DOHH2 (cell line): ENCODE data around the gene HDAC4.

Experiments used
- EZH2phosphoT487 ChIP-seq: fragments of 200-600 bp; sonication (generic); IDR thresholded peaks from 2 replicates; pipeline ENCODE4 v1.6.1; 2017; ENCODE audit warnings: borderline replicate concordance, mild to moderate bottlenecking, antibody characterized with exemption, low read length, moderate library complexity, mixed read lengths
- TF ChIP-seq, protein P1 (sequence below): fragments of 200-600 bp; sonication (generic); IDR thresholded peaks from one replicate; pipeline ENCODE4 v1.5.1; 2014; ENCODE audit warnings: antibody characterized with exemption, mild to moderate bottlenecking, low read depth, low read length; ENCODE audit not compliant: poor library complexity, severe bottlenecking

DNA sequence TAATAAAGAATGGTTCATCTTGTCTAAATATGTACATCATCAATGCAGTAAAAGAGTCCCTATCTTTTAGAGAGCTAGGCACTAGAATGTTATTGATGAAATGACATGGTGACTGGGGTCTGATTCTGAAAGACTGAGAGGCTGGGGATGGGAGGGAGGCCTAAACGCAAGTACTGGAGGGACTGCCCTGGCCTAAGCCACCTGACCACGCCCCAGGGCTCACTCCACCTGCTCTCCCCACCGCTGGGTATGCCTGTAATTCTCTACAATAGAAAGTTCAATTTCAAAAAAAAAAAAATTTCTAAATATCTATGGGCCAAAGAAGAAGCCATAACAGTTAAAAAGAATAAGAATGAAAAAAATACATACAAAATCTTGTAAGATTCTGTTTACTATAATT is 194.0 kb downstream of the HDAC4 start:
- TF ChIP-seq, protein P1, sequence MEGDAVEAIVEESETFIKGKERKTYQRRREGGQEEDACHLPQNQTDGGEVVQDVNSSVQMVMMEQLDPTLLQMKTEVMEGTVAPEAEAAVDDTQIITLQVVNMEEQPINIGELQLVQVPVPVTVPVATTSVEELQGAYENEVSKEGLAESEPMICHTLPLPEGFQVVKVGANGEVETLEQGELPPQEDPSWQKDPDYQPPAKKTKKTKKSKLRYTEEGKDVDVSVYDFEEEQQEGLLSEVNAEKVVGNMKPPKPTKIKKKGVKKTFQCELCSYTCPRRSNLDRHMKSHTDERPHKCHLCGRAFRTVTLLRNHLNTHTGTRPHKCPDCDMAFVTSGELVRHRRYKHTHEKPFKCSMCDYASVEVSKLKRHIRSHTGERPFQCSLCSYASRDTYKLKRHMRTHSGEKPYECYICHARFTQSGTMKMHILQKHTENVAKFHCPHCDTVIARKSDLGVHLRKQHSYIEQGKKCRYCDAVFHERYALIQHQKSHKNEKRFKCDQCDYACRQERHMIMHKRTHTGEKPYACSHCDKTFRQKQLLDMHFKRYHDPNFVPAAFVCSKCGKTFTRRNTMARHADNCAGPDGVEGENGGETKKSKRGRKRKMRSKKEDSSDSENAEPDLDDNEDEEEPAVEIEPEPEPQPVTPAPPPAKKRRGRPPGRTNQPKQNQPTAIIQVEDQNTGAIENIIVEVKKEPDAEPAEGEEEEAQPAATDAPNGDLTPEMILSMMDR, result no peak
- TF ChIP-seq EZH2phosphoT487, result no peak
